T-cell (primary cell): ENCODE data around the gene C1orf210. TPM values are rescaled to one million over a fixed set of nuclear protein-coding genes. Genes with fewer than 3 reads are reported as not detected.

Experiments used
- ATAC-seq, 4 experiments: fragments of 200-7000 bp in 3 of 4; fragments of 150-1000 bp in 1 of 4; cut with Tn5 transposase; replicated peaks in 1 of 4; 1 replicate in 3 of 4; 2 replicates in 1 of 4; pipeline ENCODE4 v1.10.0; 2021; ENCODE audit warnings: moderate library complexity in 3 of 4, mild to moderate bottlenecking in 2 of 4, moderate number of reproducible peaks in 1 of 4
- CTCF ChIA-PET, 2 donors: fragments of 300-600 bp; sonication (Branson Sonifier 250); formaldehyde crosslinking; loops; one replicate each; lab custom pipeline; 2022; ENCODE audit warnings: antibody characterized with exemption in 2 of 2; lab: Charles Lee
- POLR2A ChIA-PET, 2 donors: fragments of 300-600 bp; sonication (Branson Sonifier 250); formaldehyde crosslinking; loops; one replicate each; lab custom pipeline; 2022; ENCODE audit warnings: antibody characterized with exemption in 2 of 2; lab: Charles Lee
- DNase-seq, 35 experiments: peaks; one replicate each; pipeline versions ENCODE4 v3.0.0 to v3.0.0-alpha.2; 2013 to 2023
- H3K27ac ChIP-seq: one replicate; pipeline ENCODE4 v1.5.1; 2013; ENCODE audit warnings: low read length
- H3K27me3 ChIP-seq, 2 experiments: replicated peaks in 1 of 2; 1 replicate in 1 of 2; 2 replicates in 1 of 2; pipeline versions ENCODE4 v1.6.1 to v1.7.0; 2013; ENCODE audit warnings: low read length in 1 of 2, mixed read lengths in 1 of 2; ENCODE audit not compliant: control insufficient read depth in 2 of 2, insufficient read depth in 2 of 2; ENCODE audit errors: extremely low read depth in 1 of 2
- H3K36me3 ChIP-seq, 2 donors: 1 replicate in 1 of 2; 2 replicates in 1 of 2; pipeline versions ENCODE4 v1.6.1 to v1.7.0; 2013; ENCODE audit warnings: low read length in 1 of 2; ENCODE audit not compliant: control insufficient read depth in 2 of 2, insufficient read depth in 1 of 2; ENCODE audit errors: extremely low read depth in 1 of 2
- H3K4me1 ChIP-seq, 2 experiments: 1 replicate in 1 of 2; 2 replicates in 1 of 2; pipeline versions ENCODE4 v1.6.1 to v1.7.0; 2013; ENCODE audit warnings: low read length in 2 of 2, mixed read lengths in 1 of 2; ENCODE audit not compliant: insufficient read depth in 2 of 2, control insufficient read depth in 1 of 2; ENCODE audit errors: extremely low read depth in 1 of 2
- H3K4me3 ChIP-seq, 2 donors: 1 replicate in 1 of 2; 2 replicates in 1 of 2; pipeline versions ENCODE4 v1.5.1 to v1.7.0; 2013; ENCODE audit warnings: mild to moderate bottlenecking in 2 of 2, low read length in 1 of 2, moderate library complexity in 1 of 2; ENCODE audit not compliant: control insufficient read depth in 1 of 2; ENCODE audit errors: extremely low read depth in 1 of 2
- H3K9me3 ChIP-seq: 2 replicates; pipeline ENCODE4 v1.7.0; 2013
- H3K27ac Mint-ChIP-seq, 2 donors: one replicate each; pipeline ENCODE4 v1.8.0; 2020 to 2021; ENCODE audit warnings: mild to moderate bottlenecking in 2 of 2, mixed read lengths in 2 of 2
- H3K27me3 Mint-ChIP-seq, 2 donors: one replicate each; pipeline ENCODE4 v1.8.0; 2021 to 2022; ENCODE audit warnings: mixed read lengths in 2 of 2
- H3K36me3 Mint-ChIP-seq: one replicate; pipeline ENCODE4 v1.8.0; 2021; ENCODE audit warnings: mixed read lengths
- H3K4me1 Mint-ChIP-seq, 3 donors: one replicate each; pipeline ENCODE4 v1.8.0; 2020 to 2022; ENCODE audit warnings: mixed read lengths in 3 of 3, mild to moderate bottlenecking in 1 of 3
- H3K4me3 Mint-ChIP-seq, 3 donors: one replicate each; pipeline ENCODE4 v1.8.0; 2020 to 2022; ENCODE audit warnings: mild to moderate bottlenecking in 3 of 3, mixed read lengths in 3 of 3, moderate library complexity in 3 of 3
- H3K9me3 Mint-ChIP-seq, 3 donors: one replicate each; pipeline ENCODE4 v1.8.0; 2020 to 2022; ENCODE audit warnings: mixed read lengths in 3 of 3
- WGBS: methylation state at CpG from one replicate; pipeline ENCODE4 v1.1.5; 2013; ENCODE audit warnings: missing lambda C conversion rate; ENCODE audit not compliant: insufficient coverage; 5-methylcytosine and 5-hydroxymethylcytosine counted together
- total RNA-seq, 35 experiments: library from RNA in 6 of 35; stranded (reverse) in 6 of 35; fragments of 120-200 nt in 1 of 35; gene quantifications; one replicate each; pipeline versions ENCODE4 v1.2.1 to v1.2.4 and lab custom pipeline; 2013 to 2026

The C1orf210 gene
- total RNA-seq, 5 donors from 2014 or later (not counting 1 experiment from before 2014, with no cell fraction given): 0.16 to 0.32 TPM; not detected in 3

- Mint-ChIP-seq H3K4me3 (peak overlapping the region in 1 of 3 donors; percentile 15), H3K27ac (peak overlapping the region; percentile 70 to 88), H3K27me3 (no peaks in the 10 kb centered on the region), H3K36me3 (no peaks in the 10 kb centered on the region), H3K4me1 (peaks cover 21 to 22% (median 22%) of the 10 kb centered on the region in 3 donors), H3K9me3 (no peaks in the 10 kb centered on the region)
- DNase-seq (no peak), ATAC-seq (no peak)
- peaks cover 13% of the 10 kb centered on the region in 2 experiments for H3K4me1 ChIP-seq
- H3K36me3 ChIP-seq: no peaks in the 10 kb centered on the region
- no peak overlapping the region for H3K27ac ChIP-seq
- H3K27me3 ChIP-seq: no peaks in the 10 kb centered on the region
- no CpG with 5 or more reads among the region's 1 CpG for WGBS
- H3K9me3 ChIP-seq: no peaks in the 10 kb centered on the region
- ChIA-PET POLR2A (no interaction called here), CTCF (no interaction called here)
- no peak overlapping the region for H3K4me3 ChIP-seq
Measured at GRCh38 chr1:43296207-43296606, 10.8 kb upstream of the C1orf210 start.

GRCh38 chr1:43294761-43295160 is 9.4 kb upstream of the C1orf210 start:
- Histone ChIP-seq H3K36me3 (no peaks in the 10 kb centered on the region), H3K4me1 (peaks cover 13% of the 10 kb centered on the region in 2 experiments), H3K27ac (no peak overlapping the region), H3K27me3 (no peaks in the 10 kb centered on the region), H3K9me3 (no peaks in the 10 kb centered on the region), H3K4me3 (no peak overlapping the region)
- ChIA-PET CTCF (no interaction called here), POLR2A (no interaction called here)
- no peaks in the 10 kb centered on the region for H3K9me3 Mint-ChIP-seq
- H3K36me3 Mint-ChIP-seq: no peaks in the 10 kb centered on the region
- peaks cover 21 to 22% (median 22%) of the 10 kb centered on the region in 3 donors for H3K4me1 Mint-ChIP-seq
- no peak for DNase-seq
- no peak overlapping the region for H3K4me3 Mint-ChIP-seq
- ATAC-seq: no peak
- no CpG with 5 or more reads among the region's 8 CpGs for WGBS
- peak overlapping the region in 1 of 2 donors; percentile 75 for H3K27ac Mint-ChIP-seq
- no peaks in the 10 kb centered on the region for H3K27me3 Mint-ChIP-seq

- Histone ChIP-seq H3K4me3 (no peak overlapping the region), H3K9me3 (no peaks in the 10 kb centered on the region), H3K27ac (no peak overlapping the region), H3K4me1 (peaks cover 13% of the 10 kb centered on the region in 2 experiments), H3K36me3 (no peaks in the 10 kb centered on the region), H3K27me3 (no peaks in the 10 kb centered on the region)
- ChIA-PET CTCF (no interaction called here), POLR2A (no interaction called here)
- Mint-ChIP-seq H3K4me1 (peaks cover 21 to 22% (median 22%) of the 10 kb centered on the region in 3 donors), H3K9me3 (no peaks in the 10 kb centered on the region), H3K36me3 (no peaks in the 10 kb centered on the region), H3K27ac (peak overlapping the region in 1 of 2 donors; percentile 75), H3K4me3 (no peak overlapping the region), H3K27me3 (no peaks in the 10 kb centered on the region)
- WGBS: 83% methylated on average over 4 of the region's 7 CpGs
- ATAC-seq (no peak), DNase-seq (no peak)
Measured at GRCh38 chr1:43293896-43294760, 8.7 kb upstream of the C1orf210 start.

DNA sequence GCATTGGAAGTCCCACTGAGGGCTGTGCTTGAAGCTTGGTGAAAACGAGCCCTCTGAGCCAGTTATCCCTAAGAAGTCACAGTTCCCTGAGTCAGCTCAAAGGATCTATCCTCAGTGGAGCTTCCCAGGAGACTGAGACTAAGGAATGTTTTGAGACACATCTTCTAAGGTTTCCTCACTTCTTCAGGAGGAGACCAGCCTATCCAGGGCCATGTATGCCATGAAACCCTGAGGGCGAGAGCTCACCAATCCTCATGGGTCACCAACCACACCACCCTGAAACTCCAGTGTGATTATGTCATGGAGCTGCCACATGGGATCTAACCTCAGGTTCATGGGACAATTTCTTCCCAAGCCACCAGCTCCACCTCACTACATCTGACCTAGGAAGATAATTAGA is 7.8 kb upstream of the C1orf210 start:
- DNase-seq (no peak), ATAC-seq (no peak)
- Mint-ChIP-seq H3K36me3 (no peaks in the 10 kb centered on the region), H3K27me3 (no peaks in the 10 kb centered on the region), H3K9me3 (no peaks in the 10 kb centered on the region), H3K27ac (no peak overlapping the region), H3K4me3 (no peak overlapping the region), H3K4me1 (peaks cover 21 to 22% (median 22%) of the 10 kb centered on the region in 3 donors)
- POLR2A ChIA-PET: no interaction called here
- no peak overlapping the region for H3K27ac ChIP-seq
- H3K27me3 ChIP-seq: peaks cover 0 to under 1% of the 10 kb centered on the region in 2 experiments
- 83% methylated on average over 2 of the region's 2 CpGs for WGBS
- CTCF ChIA-PET: no interaction called here
- peaks cover 13% of the 10 kb centered on the region in 2 experiments for H3K4me1 ChIP-seq
- H3K36me3 ChIP-seq: no peaks in the 10 kb centered on the region
- H3K9me3 ChIP-seq: no peaks in the 10 kb centered on the region
- no peak overlapping the region for H3K4me3 ChIP-seq

DNA sequence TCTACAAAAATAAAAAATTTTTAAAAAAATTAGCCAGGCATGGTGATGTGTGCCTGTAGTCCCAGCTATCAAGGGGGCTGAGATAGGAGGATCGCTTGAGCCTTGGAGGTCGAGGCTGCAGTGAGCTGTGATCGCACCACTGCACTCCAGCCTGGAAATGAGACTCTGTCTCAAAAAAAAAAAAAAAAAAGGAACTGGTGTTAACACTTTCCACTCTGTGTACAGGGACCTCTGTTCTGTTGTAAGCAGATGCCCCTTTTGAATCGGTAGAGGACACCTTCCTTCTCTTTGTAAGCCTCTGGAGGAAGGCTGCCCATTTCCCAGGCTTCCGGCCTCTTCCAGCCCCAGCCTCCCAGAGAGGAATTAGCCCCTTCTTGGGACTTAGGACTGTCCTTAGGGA is 7.3 kb upstream of the C1orf210 start:
- ChIA-PET CTCF (no interaction called here), POLR2A (no interaction called here)
- H3K27ac ChIP-seq: no peak overlapping the region
- no peak overlapping the region for H3K27ac Mint-ChIP-seq
- H3K36me3 ChIP-seq: no peaks in the 10 kb centered on the region
- no peaks in the 10 kb centered on the region for H3K36me3 Mint-ChIP-seq
- DNase-seq (no peak), ATAC-seq (no peak)
- peaks cover 13% of the 10 kb centered on the region in 2 experiments for H3K4me1 ChIP-seq
- H3K9me3 ChIP-seq: no peaks in the 10 kb centered on the region
- H3K4me1 Mint-ChIP-seq: peaks cover 21 to 22% (median 22%) of the 10 kb centered on the region in 3 donors
- H3K4me3 ChIP-seq: no peak overlapping the region
- 75% methylated on average over 5 of the region's 5 CpGs for WGBS
- peaks cover 0 to 2% of the 10 kb centered on the region in 2 experiments for H3K27me3 ChIP-seq
- no peaks in the 10 kb centered on the region for H3K9me3 Mint-ChIP-seq
- no peaks in the 10 kb centered on the region for H3K27me3 Mint-ChIP-seq
- H3K4me3 Mint-ChIP-seq: no peak overlapping the region

GRCh38 chr1:43292216-43292615 is 6.8 kb upstream of the C1orf210 start:
- no peak for DNase-seq
- CTCF ChIA-PET: no interaction called here
- Histone ChIP-seq H3K27ac (no peak overlapping the region), H3K9me3 (no peaks in the 10 kb centered on the region), H3K27me3 (peaks cover 0 to 2% of the 10 kb centered on the region in 2 experiments), H3K36me3 (no peaks in the 10 kb centered on the region), H3K4me1 (peaks cover 13% of the 10 kb centered on the region in 2 experiments), H3K4me3 (no peak overlapping the region)
- H3K4me3 Mint-ChIP-seq: no peak overlapping the region
- POLR2A ChIA-PET: no interaction called here
- H3K4me1 Mint-ChIP-seq: peaks cover 21 to 22% (median 22%) of the 10 kb centered on the region in 3 donors
- no peak for ATAC-seq
- no peaks in the 10 kb centered on the region for H3K36me3 Mint-ChIP-seq
- no peak overlapping the region for H3K27ac Mint-ChIP-seq
- peaks cover under 1 to 2% of the 10 kb centered on the region in 2 donors for H3K27me3 Mint-ChIP-seq
- WGBS: 81% methylated on average over 6 of the region's 7 CpGs
- H3K9me3 Mint-ChIP-seq: no peaks in the 10 kb centered on the region
